Activated T-cell treated with anti-CD3 and anti-CD28 coated beads, Interleukin-2, amount 50 U/mL, for 4 hours (primary cell): ENCODE data around the gene USH1C. TPM values are rescaled to one million over a fixed set of nuclear protein-coding genes. Genes with fewer than 3 reads are reported as not detected.

ENCODE experiments used
- ATAC-seq, 2 donors: fragments of 200-7000 bp; cut with Tn5 transposase; one replicate each; pipeline ENCODE4 v1.10.0; 2021
- DNase-seq: peaks from one replicate; pipeline ENCODE4 v3.0.0-alpha.2; 2020
- H3K27me3 Mint-ChIP-seq: one replicate; pipeline ENCODE4 v1.8.0; 2021; ENCODE audit warnings: low read depth, mixed read lengths
- H3K36me3 Mint-ChIP-seq: one replicate; pipeline ENCODE4 v1.8.0; 2022; ENCODE audit warnings: mixed read lengths; ENCODE audit not compliant: insufficient read depth
- H3K4me1 Mint-ChIP-seq: one replicate; pipeline ENCODE4 v1.8.0; 2021; ENCODE audit warnings: low read depth, mixed read lengths
- H3K4me3 Mint-ChIP-seq: one replicate; pipeline ENCODE4 v1.8.0; 2021; ENCODE audit warnings: mild to moderate bottlenecking, moderate library complexity, mixed read lengths
- H3K9me3 Mint-ChIP-seq: one replicate; pipeline ENCODE4 v1.8.0; 2021; ENCODE audit warnings: mixed read lengths
- total RNA-seq, 3 donors: library from RNA; stranded (reverse); gene quantifications; one replicate each; pipeline ENCODE4 v1.2.1, GENCODE V29; 2021

USH1C gene
- total RNA-seq, 3 donors from 2014 or later: not detected

- Mint-ChIP-seq H3K9me3 (no peaks in the 10 kb centered on the region), H3K27me3 (peaks cover 10% of the 10 kb centered on the region), H3K4me1 (no peaks in the 10 kb centered on the region), H3K36me3 (no peaks in the 10 kb centered on the region), H3K4me3 (no peak overlapping the region)
- no peak for DNase-seq
- ATAC-seq: no peak
These were observed 27.6 kb downstream of the USH1C start for GRCh38 chr11:17516551-17517150.

DNA sequence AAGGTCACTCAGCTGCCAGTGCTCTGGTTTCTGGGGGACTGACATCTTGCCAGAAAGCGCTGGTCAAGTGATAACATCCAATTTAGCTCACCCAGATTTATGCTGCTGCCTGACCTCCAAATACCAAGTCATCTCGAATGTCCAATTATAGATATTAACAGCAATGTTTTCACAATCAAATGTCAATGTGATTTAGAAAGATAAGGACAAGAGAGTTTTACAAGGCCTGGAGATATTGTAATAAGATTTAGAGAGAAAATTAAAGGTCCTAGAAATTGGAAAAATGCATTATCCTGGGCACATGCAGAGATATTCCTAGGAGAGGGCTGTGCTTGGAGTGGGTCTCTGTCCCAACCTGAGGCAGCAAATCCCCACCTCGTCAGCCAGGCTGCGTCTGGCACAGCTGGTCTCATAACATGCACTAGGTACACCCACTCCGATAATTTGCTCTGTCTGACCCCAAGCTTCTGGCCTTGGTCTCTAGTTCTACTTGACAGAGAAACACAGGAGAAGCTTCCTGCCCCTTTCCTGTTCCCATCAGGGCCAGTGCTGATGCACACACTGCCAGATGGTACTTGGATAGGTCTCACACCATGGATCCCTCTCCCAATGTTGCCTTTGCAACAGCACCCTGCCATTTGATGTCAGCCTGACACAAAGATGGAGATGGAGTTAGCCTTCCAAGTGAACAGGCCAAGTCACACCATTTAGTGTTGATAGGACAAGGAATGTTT, 28.6 kb downstream of the USH1C start:
- no peak for ATAC-seq
- H3K27me3 Mint-ChIP-seq: peaks cover 10% of the 10 kb centered on the region
- H3K36me3 Mint-ChIP-seq: no peaks in the 10 kb centered on the region
- H3K4me3 Mint-ChIP-seq: no peak overlapping the region
- H3K4me1 Mint-ChIP-seq: no peaks in the 10 kb centered on the region
- H3K9me3 Mint-ChIP-seq: no peaks in the 10 kb centered on the region
- no peak for DNase-seq

DNA sequence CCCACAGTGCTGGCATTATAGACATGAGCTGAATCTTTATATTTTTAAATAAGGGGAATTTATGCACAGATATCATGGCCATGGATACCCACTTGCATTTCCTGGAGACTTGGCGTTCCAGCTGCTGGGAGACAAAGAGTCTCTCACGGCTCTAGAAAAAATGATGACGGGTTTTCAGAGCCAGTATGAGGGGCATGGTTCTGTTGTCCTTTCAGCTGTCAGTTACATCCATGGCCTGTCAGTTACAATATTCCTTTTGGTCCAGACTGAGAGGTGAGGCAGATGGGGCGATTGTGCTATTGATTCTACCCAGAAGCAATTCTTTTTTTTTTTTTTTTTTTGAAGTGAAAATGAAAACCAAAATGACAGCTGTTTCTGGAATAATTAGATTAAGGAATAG, 29.7 kb downstream of the USH1C start:
- ATAC-seq (no peak), DNase-seq (no peak)
- peaks cover 8% of the 10 kb centered on the region for H3K27me3 Mint-ChIP-seq
- no peaks in the 10 kb centered on the region for H3K4me1 Mint-ChIP-seq
- no peaks in the 10 kb centered on the region for H3K36me3 Mint-ChIP-seq
- no peak overlapping the region for H3K4me3 Mint-ChIP-seq
- no peaks in the 10 kb centered on the region for H3K9me3 Mint-ChIP-seq

DNA sequence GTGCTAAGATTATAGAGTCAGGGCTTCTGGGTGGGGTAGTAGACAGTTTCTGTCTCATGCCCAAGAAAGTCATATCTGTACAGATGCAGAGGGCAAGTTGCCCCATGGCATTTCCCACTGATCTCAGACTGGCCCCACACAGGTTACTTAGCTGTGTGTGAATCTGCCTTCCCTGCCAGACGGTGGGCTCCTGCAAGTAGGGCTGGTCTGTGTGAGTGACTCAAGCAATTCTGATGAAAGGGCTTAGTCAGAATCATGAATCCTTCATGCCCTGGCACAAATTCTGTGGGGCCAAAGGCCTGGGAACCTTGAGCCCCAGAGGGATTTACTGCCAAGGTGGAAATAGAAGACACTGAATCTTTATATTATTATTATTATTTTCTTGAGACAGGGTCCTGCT, 30.4 kb downstream of the USH1C start:
- ATAC-seq: peak; percentile 58 to 71
- Mint-ChIP-seq H3K9me3 (no peaks in the 10 kb centered on the region), H3K36me3 (no peaks in the 10 kb centered on the region), H3K4me3 (no peak overlapping the region), H3K4me1 (no peaks in the 10 kb centered on the region), H3K27me3 (peaks cover 11% of the 10 kb centered on the region)
- no peak for DNase-seq

- DNase-seq (no peak), ATAC-seq (no peak)
- no peaks in the 10 kb centered on the region for H3K36me3 Mint-ChIP-seq
- H3K27me3 Mint-ChIP-seq: peaks cover 9% of the 10 kb centered on the region
- no peak overlapping the region for H3K4me3 Mint-ChIP-seq
- no peaks in the 10 kb centered on the region for H3K9me3 Mint-ChIP-seq
- no peaks in the 10 kb centered on the region for H3K4me1 Mint-ChIP-seq
These were observed 32.1 kb downstream of the USH1C start for GRCh38 chr11:17512101-17512500.

DNA sequence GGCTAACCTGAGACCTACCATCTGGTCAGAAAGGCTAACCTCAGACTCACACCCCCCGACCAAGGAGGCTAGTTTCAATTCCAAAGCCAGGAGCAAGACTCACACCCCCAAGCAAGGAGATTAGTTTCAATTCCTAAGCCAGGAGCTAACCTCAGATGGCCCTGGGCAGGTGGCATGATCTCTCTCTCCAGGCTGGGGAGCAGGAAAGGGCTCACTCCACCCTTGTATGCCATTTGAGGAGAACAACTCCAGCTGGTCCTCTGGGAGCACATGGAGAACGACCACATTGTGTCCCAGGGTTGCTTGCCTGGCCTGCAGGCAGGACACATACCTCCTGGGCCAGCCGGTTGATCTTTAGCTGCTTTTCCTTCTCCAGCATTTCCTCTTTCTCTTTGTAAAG, 32.6 kb downstream of the USH1C start:
- DNase-seq: no peak
- H3K4me1 Mint-ChIP-seq: no peaks in the 10 kb centered on the region
- H3K36me3 Mint-ChIP-seq: no peaks in the 10 kb centered on the region
- no peak for ATAC-seq
- H3K27me3 Mint-ChIP-seq: peaks cover 9% of the 10 kb centered on the region
- no peaks in the 10 kb centered on the region for H3K9me3 Mint-ChIP-seq
- H3K4me3 Mint-ChIP-seq: no peak overlapping the region

DNA sequence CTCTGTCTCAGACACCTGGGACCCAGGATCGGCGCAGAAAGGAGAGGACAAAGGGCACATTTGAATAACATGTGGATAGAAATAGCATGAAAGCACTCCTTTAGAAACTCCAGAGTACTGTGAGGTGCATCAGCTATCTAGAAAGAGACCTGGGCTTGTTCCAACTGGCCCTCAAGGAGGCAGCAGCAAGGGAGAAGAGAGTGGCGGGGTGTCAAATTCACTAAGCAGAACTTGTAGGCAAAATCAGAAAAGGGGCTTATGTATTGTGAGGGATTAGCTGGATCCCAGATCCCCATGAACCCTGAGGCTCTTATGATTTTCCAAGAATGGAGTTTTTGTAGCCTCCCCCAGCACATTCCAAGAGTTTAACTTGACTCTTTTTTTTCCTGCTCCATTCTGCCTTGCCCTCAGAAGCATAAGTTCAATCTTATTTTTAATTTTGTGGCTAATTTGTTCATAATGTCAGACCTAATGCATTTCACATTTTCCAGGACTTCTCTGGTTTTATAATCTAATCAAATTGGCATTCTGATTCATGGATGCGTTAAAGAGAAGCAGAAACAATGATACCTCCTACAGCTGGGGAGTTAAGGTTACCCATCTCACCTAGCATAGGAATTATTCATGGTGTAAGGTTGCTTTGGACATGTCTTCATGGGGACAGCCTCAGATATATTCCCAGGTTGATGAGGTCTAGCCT, 33.6 kb downstream of the USH1C start:
- H3K27me3 Mint-ChIP-seq: peaks cover 9% of the 10 kb centered on the region
- no peaks in the 10 kb centered on the region for H3K9me3 Mint-ChIP-seq
- no peak for DNase-seq
- H3K4me1 Mint-ChIP-seq: no peaks in the 10 kb centered on the region
- H3K4me3 Mint-ChIP-seq: no peak overlapping the region
- no peak for ATAC-seq
- no peaks in the 10 kb centered on the region for H3K36me3 Mint-ChIP-seq

DNA sequence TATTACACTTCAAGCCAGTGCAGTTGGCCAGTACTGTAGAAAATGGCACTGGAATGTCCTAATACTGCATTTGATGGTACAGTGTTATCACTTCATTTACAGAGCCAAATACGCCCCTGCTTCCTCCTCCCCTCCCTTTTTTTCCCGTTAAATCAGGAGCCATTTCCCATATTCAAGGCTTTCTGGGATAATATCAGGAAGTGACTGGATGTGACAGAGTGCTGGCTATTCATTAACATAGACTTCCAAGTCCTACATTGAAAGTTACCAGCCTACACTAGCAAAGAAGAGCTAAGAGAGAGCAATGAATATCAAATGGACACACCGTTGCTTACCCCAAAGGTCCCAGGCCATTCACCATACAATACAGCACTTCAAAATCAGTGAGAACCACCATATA, 35.4 kb downstream of the USH1C start:
- no peaks in the 10 kb centered on the region for H3K4me1 Mint-ChIP-seq
- H3K9me3 Mint-ChIP-seq: no peaks in the 10 kb centered on the region
- peaks cover 9% of the 10 kb centered on the region for H3K27me3 Mint-ChIP-seq
- H3K4me3 Mint-ChIP-seq: no peak overlapping the region
- DNase-seq: no peak
- H3K36me3 Mint-ChIP-seq: no peaks in the 10 kb centered on the region
- no peak for ATAC-seq

DNA sequence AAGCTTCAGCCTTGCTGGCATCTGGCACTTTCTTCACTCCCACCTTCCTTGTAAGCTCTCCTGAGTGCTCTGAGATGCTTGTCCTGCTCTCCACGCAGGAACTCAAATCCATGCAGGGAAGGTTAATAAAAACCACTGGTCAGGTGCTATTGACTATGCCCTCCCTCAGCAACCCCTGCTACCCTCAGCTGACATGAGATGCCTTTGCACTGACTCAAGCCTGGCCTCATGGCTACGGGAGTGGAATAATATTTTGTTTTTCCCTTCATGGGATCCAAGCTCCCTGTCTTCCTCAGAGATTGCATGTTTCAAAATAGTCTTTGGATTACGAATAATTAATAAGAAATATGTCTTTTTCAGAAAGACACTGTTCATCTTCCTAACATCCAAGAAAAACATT, 35.9 kb downstream of the USH1C start:
- Mint-ChIP-seq H3K27me3 (peaks cover 9% of the 10 kb centered on the region), H3K36me3 (no peaks in the 10 kb centered on the region), H3K9me3 (no peaks in the 10 kb centered on the region), H3K4me3 (no peak overlapping the region), H3K4me1 (no peaks in the 10 kb centered on the region)
- ATAC-seq (no peak), DNase-seq (no peak)

GRCh38 chr11:17507773-17508172, 36.4 kb downstream of the USH1C start:
- Mint-ChIP-seq H3K4me3 (no peak overlapping the region), H3K27me3 (peaks cover 6% of the 10 kb centered on the region), H3K36me3 (no peaks in the 10 kb centered on the region), H3K9me3 (no peaks in the 10 kb centered on the region), H3K4me1 (no peaks in the 10 kb centered on the region)
- DNase-seq: no peak
- ATAC-seq: no peak

GRCh38 chr11:17506942-17507341, 37.3 kb downstream of the USH1C start:
- Mint-ChIP-seq H3K27me3 (peaks cover 6% of the 10 kb centered on the region), H3K4me3 (no peak overlapping the region), H3K9me3 (no peaks in the 10 kb centered on the region), H3K36me3 (no peaks in the 10 kb centered on the region), H3K4me1 (no peaks in the 10 kb centered on the region)
- ATAC-seq: no peak
- DNase-seq: no peak

DNA sequence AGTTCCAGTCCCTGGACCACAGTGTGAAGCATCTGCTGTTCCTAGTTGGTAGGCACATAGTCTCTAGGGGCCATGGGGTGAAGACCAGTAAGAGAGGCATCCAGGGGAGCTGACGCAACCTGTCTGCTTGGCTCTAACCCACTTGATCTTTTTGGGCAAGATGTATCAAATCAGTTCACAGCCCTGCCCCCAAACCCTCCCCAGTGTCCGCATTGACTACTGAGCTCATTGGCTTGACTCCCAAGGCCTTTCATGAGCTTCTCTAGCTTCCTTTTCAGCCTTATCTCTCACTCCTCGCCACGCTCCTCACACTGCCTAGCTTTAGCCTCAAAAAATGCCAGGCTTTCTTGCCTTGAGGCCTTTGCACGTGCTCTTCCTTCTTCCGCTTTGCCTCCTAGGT, 37.9 kb downstream of the USH1C start:
- Mint-ChIP-seq H3K27me3 (peaks cover 4% of the 10 kb centered on the region), H3K4me1 (no peaks in the 10 kb centered on the region)
- no peak for ATAC-seq

DNA sequence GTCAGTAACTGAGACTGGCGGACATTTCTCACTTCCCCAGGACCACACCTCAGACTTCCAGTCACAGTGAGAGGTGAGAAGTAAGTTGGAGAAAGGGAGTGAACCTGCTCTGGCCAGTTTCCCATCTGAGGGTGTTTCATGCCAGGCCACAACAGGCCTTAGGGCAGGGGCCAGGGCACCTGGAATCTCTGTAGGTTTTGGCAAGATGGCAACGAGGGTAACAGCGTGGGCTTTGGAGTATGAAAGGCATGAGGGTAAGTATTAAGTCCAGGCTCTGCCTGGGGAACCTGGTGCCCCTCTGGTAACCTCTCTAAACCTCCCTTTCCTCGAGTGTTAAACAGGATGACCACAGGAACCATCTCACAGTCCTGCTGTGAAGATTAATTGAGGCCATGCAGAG, 39.1 kb downstream of the USH1C start:
- Mint-ChIP-seq H3K27me3 (peaks cover 4% of the 10 kb centered on the region), H3K9me3 (no peaks in the 10 kb centered on the region), H3K36me3 (no peaks in the 10 kb centered on the region), H3K4me1 (no peaks in the 10 kb centered on the region), H3K4me3 (no peak overlapping the region)
- DNase-seq: no peak
- no peak for ATAC-seq

More for the DNA sequence above, 37.9 kb downstream of the USH1C start:
- no peak for DNase-seq
- Mint-ChIP-seq H3K4me3 (no peak overlapping the region), H3K9me3 (no peaks in the 10 kb centered on the region), H3K36me3 (no peaks in the 10 kb centered on the region)

DNA sequence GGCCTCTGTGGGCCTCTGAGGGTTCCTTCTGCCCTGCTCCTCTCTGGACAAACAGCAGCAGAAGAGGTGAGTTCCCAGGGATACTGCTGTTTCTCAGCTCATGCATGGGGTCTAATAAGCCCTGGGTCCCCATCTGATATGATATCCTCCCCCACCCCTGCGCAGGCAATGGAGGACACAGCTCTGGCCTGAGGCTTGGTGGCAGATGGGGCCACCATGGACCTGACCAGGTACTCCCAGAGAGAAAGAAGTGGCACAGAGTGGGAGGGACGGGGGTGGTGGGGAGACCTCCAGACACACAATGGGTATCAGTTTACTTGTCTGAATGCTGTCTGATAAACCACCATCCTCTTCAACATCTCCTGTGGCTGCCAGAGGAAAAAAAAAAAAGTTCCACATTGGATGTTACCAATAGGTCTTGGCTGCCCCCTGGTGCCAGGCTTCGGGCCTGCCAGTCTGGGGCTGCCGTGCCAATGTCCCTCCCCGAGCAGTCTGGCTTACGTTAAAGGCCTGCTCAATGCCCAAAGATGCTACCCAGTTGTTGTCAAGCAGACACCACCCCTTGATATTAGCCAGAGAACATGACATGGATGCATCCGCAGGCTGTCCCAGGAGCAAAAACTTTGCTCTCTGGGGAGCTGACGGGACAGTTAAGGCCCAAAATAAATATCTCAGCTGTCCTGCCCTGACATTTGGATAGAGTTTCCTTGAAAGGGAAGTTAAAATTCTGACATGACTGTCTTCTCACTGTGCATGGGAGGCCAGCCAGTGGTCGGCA, 39.7 kb downstream of the USH1C start:
- Mint-ChIP-seq H3K4me3 (no peak overlapping the region), H3K4me1 (no peaks in the 10 kb centered on the region), H3K27me3 (peaks cover 4% of the 10 kb centered on the region), H3K36me3 (no peaks in the 10 kb centered on the region), H3K9me3 (no peaks in the 10 kb centered on the region)
- ATAC-seq (peak; percentile 74 to 78), DNase-seq (peak; percentile 77)
